Caki2 (cell line): ENCODE measurements around the gene ATAD2B. TPM values are rescaled to one million over a fixed set of nuclear protein-coding genes. Genes with fewer than 3 reads are reported as not detected.
"Not testable (repeated sequence)": the region's sequence is repeated elsewhere in the genome, so short reads cannot be mapped to it uniquely, and the experiment has no call there.

Experiments
- DNase-seq: peaks from one replicate; pipeline ENCODE4 v3.0.0-alpha.2; 2015; ENCODE audit warnings: low read depth
- in situ Hi-C: cut with HindIII; loops from 2 replicates; pipeline ENCODE4 v1.10.0; 2016; ENCODE audit warnings: low sequenced_read_pairs, low pct_unique_long_range_greater_than_20kb, mixed read lengths
- total RNA-seq: library from RNA; depleted of rRNA; stranded (reverse); fragments of >200 nt; shearing (Covaris generic); gene quantifications from 2 replicates; pipeline ENCODE4 v1.2.3, GENCODE V29; 2014; ENCODE audit warnings: low replicate concordance

ATAD2B gene
- total RNA-seq, 1 experiment from 2014 or later, result 5.7 TPM

GRCh38 chr2:23814963-23815362, 112.0 kb downstream of the ATAD2B start:
- DNase-seq, result no peak
- in situ Hi-C loops, result no loop called here

GRCh38 chr2:23813438-23813837, 113.5 kb downstream of the ATAD2B start:
- no peak for DNase-seq
- in situ Hi-C loops, result no loop called here

DNA sequence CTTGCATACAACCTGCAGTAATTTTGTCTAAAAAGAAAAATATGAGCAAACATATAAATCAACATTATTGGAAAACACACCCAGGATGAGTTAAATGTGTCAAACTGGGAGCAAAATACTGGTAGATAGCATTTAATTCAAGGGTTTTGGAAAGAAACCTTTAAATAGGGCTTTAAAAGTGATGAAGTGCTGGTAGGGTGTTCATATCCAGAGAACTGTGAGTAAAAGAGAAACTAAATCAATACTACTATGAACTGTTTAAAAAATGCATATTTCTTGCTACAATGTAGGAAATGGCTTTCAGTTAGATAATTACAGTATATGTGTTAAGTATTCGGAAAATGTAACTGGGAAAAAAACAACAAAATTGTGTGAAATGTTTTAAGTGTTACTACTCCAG, 117.8 kb downstream of the ATAD2B start:
- no peak for DNase-seq
- in situ Hi-C loops, result no loop called here

GRCh38 chr2:23806665-23807249, 120.2 kb downstream of the ATAD2B start:
- in situ Hi-C loops, result no loop called here
- DNase-seq, result no peak

DNA sequence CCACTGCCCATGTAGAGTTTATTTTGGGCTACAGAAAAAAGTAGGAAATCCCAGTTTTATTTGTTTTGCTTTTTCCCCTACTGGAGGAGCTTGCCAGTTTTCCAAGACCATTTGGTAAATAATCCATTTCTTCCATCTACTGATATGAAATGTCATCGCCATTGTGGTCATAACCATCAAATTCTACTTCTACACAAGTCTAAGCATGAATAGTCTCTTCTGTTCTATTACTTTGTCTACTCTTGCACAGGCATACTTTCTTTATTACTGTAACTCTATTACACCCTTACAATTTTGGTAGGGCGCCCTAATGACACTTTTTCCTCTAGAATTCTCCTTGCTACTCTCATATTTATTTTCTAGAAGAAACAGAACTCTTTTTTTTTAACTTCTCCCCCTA, 120.7 kb downstream of the ATAD2B start:
- in situ Hi-C loops, result no loop called here
- no peak for DNase-seq

DNA sequence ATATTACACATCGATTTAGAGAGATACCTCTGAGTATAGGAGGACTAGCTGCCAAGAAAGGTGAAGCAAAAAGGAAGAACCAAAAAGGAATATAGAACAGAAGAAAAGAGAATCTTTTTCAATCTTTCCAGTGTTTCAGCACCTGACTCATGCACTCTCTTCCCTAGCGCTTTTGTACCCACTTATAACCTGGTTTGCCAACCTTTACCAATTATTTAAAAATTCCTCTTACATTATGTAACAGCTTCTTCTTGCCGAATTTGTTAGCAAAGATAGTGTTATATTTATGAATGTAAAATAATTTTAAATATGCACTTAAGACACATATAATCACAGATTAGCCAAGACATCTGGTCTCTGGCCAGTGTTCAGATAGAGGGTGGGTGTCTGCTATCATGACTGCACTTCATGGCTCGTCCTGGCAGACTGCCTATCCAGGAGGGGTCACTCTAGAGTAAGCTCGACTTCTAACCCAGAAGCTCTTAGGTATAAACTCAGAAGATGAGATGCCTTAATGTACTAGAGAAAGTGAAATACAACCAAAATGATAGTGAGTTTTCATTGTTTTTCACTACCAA, 122.9 kb downstream of the ATAD2B start:
- no peak for DNase-seq
- in situ Hi-C loops, result no loop called here

DNA sequence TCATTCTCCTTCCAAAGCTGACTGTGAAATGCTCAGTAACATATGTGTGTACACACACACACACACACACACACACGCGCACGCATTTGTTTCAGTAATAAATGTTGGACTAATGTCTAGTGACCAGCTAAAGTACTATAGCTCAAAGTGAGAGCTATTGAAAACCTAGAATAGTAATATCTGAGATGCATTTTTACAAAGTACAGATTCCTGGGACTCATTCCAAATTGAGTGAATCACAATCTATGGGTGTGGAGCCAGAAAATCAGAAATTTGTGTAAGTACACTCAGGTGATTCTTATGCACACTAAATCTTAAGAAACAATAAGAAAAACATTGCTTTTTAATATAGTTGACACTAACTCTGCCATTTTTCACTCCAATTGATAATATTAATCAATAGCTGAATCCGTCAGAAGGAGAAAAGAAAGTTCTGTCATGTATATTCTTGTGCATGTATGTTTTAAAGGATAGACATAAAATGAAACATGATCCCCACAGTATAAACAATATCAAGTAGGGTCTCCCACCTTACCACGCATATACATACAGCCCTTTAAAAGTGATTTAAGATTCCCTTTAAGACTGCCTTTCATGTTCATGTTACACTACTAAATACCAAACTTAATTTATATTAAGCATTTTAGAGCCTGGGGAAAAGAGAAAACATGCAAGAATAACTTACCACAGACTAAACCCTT, 123.5 kb downstream of the ATAD2B start:
- no peak for DNase-seq
- in situ Hi-C loops, result no loop called here

DNA sequence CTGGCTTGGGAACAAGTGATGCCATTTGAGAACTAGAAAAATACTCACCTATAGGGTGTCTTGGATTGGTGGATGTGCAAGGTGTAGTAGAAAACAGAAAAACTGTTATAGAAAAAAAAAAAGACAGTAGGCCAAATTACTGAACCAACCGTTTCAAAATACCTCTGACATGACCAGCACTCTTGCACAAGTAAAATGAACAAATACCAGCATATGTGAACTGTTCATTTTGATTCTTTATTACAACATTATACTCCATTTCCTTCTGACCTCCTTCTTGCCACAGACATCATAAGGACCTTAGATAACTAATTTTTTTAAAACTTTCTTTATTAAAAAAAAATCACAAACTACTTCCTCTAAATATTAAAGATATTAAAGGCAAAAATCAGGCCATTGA, 125.5 kb downstream of the ATAD2B start:
- no peak for DNase-seq
- in situ Hi-C loops, result no loop called here

DNA sequence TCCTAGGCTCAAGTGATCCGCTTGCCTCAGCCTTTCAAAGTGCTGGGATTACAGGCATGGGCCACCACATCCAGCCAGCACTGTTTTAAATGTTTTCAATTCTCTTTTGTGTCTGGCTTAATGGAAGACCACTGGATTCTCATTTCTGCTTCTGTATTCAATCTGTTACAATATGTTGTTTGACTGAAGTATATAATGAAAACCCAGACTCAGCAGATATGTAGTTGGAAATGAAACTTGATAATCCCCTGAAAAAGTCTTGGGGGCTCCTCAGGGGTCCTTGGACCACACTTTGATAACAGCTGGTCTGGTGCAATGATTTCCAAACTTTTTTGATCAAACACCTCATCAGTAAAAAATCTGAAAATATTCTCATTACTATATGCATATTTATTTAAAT, 132.7 kb downstream of the ATAD2B start:
- in situ Hi-C loops, result no loop called here

GRCh38 chr2:23793476-23793875, 133.4 kb downstream of the ATAD2B start:
- in situ Hi-C loops, result no loop called here
- no peak for DNase-seq

More for the DNA sequence above, 132.7 kb downstream of the ATAD2B start:
- no peak for DNase-seq

- in situ Hi-C loops, result no loop called here
Measured at GRCh38 chr2:23791030-23791429, 135.9 kb downstream of the ATAD2B start.

GRCh38 chr2:23789012-23789411, 137.9 kb downstream of the ATAD2B start:
- in situ Hi-C loops, result no loop called here
- no peak for DNase-seq

More at GRCh38 chr2:23791030-23791429, 135.9 kb downstream of the ATAD2B start:
- peak; percentile 47 for DNase-seq

- DNase-seq, result no peak
- in situ Hi-C loops, result no loop called here
Measured at GRCh38 chr2:23788100-23788499, 138.8 kb downstream of the ATAD2B start.

GRCh38 chr2:23784971-23785370, 142.0 kb downstream of the ATAD2B start:
- no peak for DNase-seq
- in situ Hi-C loops, result no loop called here

DNA sequence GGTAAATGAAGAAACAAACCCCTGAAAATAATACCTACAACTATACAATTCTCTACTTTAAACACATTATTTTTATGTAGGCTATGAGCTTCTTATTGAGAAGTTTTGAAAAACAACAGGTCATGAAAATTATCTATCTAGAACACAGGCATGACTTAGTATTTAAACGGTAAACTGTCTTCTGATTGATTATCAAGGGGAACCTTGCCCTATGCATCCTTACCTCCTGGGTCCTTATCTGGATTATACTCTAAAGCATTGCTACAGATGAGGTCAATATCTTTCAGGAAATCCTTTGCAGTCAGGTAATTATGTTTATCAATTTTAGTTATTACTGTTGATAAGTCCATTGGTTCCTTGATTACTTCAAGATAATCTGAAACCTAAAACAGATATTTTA, 144.3 kb downstream of the ATAD2B start:
- in situ Hi-C loops, result no loop called here
- no peak for DNase-seq

DNA sequence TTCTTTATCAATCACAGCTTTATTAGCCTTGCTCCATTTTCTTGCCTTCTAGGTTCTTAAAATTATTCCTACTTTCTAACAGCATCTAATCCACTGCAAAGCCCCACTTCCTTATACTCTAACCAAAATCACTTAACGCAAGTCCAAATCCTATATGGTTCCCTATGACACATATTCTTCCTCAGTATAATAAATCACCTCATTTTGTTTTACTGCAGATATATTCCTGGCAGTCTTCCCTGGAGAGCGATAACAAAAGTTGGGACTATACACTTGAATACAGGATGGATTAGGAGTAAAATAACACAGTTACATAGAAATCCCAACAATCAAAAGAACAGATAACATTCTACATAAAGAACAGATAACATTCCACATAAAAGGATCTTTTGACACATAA, 144.8 kb downstream of the ATAD2B start:
- DNase-seq, result no peak
- in situ Hi-C loops, result no loop called here

DNA sequence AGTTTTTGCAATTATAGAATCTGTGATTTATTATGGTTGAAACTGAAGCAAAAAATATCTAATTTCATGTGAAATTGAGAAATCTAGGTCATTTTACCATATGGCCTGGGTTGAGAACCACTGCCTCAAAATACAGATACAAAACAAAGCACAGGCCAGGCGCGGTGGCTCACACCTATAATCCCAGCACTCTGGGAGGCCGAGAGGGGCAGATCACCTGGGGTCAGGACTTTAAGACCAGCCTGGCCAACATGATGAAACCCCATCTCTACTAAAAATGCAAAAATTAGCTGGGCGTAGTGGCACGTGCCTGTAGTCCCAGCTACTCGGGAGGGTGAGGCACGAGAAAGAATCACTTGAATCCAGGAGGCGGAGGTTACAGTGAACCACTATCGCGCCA, 146.5 kb downstream of the ATAD2B start:
- in situ Hi-C loops, DNase-seq: not testable (repeated sequence)

- DNase-seq, result no peak
- in situ Hi-C loops, result no loop called here
Measured at GRCh38 chr2:23777826-23778225, 149.1 kb downstream of the ATAD2B start.

GRCh38 chr2:23776021-23776420, 150.9 kb downstream of the ATAD2B start:
- in situ Hi-C loops, result no loop called here
- DNase-seq, result no peak

DNA sequence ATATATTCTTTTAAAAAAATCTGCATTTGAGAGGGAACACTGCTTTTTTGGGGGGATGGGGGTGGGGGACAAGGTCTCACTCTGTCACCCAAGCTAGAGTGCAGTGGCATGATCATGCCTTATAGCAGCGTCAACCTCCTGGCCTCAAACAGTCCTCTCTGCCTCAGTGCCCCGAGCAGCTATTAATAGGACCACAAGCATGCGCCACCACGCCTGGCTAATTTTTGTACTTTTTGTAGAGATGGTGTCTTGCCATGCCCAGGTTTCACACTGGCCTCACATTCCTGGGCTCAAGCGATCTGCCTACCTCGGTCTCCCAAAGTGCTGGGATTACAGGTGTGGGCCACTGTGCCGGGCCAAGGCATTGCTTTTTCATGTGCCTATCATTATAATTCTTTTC, 154.2 kb downstream of the ATAD2B start:
- no peak for DNase-seq
- in situ Hi-C loops, result no loop called here
